Dedifferentiated amniotic fluid mesenchymal stem cell (primary cell): ENCODE measurements around the gene CHD1.
A peak's percentile ranks its signal among the peaks of the same experiment; 100 is the strongest.

Experiments used
- DNase-seq: peaks from one replicate; pipeline ENCODE4 v3.0.0-alpha.2; 2016; ENCODE audit errors: extremely low spot score

Gene CHD1

DNA sequence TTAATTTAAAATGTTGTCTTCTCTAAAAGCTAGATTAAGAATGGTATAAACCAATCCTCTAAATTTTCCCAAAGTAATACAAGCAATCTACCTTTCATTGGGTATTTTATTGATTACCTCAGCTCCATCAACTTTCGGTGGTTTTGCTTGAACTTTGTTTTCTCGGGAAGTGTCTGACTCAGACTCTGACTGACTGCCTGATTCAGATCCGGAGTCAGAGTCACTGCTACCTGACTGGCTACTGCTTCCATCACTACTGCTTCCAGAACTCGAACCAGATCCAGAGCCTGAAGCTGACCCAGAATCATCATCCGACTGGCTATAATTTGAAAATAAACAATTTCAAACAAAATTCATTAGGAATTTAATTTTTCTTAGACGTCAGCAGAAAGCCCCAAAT lies 24.0 kb downstream of the CHD1 start:
- DNase-seq = no peak

DNA sequence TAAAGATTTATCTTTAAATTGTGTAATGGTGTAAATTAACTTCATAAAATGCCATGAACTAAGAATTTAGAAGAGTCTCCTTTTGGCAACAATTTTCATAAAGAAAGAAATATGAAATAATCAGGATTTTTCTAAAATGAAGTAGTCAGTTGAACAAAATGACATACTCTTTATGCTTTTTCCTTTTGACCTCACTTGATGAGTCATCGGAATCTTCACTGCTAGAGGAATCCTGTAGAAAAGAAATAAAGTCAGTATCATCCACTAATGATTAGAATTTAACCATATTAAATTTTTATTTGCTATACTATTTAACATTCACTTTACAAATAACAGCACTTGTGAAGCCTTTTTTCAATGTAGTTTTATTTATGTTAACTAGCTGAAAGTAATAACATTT lies 26.1 kb downstream of the CHD1 start:
- no peak for DNase-seq

DNA sequence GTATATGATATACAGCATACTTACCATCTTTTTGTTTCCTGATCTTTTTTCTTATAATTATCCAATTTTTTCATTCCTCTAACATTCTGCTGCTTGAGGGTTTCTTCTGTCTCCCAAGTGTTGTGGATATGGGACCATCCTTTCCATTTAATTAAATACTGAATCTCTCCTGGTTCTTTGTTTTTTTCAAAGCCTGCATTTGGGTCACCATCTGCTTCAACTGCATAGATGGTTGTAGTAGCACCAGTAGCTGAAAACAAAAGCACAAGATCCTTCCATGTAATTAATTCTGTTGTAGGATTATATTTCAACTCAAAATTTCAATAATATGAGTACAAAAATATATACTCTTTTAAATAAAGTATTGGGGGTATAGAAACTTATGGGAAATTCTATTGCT lies 29.4 kb downstream of the CHD1 start:
- DNase-seq = no peak

DNA sequence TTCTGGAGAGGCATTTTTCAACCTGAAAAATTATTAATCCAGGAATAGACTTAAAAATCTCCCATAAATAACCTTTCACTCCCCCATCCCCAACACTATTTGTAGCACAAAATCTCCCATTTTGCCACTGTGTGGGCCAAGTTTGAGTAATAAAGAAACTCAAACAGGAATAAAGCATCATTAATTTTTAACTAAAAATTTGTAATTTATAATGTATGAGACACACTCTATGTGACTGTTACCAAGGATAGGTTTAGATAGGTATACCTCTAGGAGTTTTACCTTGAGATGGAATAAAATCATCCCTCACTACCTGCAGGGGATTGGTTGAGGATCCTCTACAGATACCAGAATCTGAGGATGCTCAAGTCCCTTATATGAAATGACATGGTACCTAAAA lies 30.1 kb downstream of the CHD1 start:
- DNase-seq = no peak

DNA sequence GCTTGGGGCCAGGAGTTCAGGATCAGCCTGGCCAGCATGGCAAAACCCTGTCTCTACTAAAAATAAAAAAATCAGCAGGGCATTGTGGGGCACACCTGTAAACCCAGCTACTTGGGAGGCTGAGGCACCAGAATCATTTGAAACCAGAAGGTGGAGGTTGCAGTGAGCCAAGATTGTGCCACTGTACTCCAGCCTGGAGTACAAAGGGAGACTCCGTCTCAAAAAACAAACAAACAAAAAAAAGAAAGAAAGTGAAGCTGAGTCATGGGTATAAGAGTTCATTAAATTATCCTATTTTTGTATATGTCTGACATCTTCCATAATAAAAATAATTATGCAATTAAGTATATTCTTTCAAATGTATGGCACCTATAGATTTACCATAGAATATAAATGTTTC lies 37.2 kb downstream of the CHD1 start:
- no peak for DNase-seq

DNA sequence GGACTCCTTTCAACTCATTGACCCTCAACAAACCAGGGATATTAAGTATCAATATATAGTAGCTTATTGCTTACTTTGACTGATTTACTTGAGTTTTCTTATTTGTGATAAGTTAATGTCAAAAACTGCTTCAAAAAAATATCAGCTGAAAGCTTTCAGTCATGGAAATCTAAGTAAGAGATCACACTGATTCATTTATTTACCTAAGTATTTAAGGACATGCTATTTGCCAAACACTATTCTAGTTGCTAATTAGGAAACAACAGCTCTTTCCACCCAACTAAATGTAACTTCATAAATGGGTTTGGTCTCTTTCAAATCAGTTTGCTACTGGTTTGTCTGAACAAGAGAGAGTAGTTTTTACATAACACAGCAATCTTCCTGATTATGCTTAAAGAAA lies 48.2 kb downstream of the CHD1 start:
- no peak for DNase-seq

DNA sequence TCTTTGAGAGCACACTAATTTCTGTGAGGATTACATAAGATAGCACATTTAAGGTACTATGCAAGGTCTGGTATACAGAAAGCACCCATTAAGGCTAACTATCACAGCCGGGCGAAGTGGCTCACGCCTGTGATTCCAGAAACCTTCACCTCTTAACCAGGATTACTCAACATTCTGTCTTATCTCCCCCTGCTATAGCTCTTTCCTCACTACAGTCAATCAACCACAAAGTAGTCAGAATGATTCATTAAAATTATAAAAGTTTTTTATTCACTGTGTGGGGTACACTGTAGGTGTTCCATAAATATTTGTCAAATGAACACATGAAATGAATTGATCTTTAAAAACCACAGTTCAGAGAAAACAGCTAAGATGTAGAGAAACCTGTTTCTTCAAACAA lies 48.7 kb downstream of the CHD1 start:
- DNase-seq = no peak

DNA sequence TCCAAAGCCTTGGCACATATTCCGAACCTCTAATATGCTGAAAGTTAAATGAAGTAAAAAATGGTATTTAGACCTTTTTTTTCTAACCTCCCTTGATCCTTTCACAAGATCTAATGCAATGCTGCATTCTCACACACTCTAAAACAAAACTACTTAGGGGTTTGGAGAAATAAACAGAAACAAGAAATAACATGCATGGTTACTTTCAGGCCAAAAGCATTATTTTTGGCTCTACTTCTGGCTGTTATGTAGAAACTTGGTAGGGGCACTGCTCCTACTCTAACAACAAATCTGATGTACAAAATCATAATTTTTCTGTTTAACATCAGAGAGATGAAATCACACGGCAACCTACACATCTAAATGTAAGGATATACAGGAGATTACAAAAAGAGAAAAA lies 51.2 kb downstream of the CHD1 start:
- DNase-seq = no peak

DNA sequence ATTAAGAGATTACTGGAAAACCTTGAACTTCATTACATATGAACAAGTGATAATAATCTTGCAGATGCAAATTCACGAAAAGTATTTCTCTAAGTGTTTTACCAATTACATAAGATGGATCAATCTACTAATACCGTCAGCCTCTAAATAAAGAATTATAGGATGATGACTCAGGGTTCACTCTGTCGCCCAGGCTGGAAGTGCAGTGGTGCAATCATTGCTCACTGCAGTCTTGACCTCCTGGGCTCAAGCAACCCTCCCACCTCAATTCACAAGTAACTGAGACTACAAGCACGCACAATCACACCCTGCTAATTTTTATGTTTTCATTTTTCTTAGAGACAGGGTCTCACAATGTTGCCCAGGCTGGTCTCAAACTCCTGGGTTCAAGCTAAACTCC lies 56.1 kb downstream of the CHD1 start:
- no peak for DNase-seq

DNA sequence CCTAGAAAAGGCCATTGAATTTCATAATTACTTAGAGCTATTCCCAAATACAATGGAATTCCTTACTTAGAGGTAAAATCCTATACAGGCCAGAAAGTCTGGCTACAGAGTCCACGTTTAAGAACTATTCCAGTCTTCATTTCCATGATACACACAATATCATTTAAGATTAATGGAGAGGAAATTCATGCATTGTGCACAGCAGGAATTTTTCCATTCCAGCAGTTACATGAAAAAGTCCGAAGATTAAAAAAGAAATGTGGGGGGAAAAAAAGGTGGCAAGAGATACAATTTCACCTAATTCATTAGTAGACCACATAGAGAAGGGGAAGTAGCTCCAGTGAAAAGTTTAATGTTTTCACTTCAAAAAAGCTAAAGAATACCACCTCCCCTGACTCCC lies 63.1 kb downstream of the CHD1 start:
- DNase-seq = no peak

DNA sequence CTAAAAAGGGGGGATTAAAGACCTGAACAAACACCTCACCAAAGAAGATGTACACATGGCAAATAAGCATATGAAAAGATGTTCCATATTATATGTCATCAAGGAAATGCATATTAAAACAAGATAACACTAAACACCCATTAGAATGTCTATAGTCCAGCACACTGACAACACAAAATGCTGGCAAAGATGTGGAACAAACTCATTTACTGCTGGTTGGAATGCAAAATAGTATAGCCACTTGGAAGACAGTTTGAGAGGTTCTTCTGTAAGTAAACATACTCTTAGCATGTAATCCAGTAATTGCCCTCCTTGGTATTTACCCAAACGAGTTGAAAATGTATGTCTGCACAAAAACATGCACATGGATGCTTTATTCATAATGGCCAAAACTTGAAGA lies 81.8 kb downstream of the CHD1 start:
- no peak for DNase-seq

DNA sequence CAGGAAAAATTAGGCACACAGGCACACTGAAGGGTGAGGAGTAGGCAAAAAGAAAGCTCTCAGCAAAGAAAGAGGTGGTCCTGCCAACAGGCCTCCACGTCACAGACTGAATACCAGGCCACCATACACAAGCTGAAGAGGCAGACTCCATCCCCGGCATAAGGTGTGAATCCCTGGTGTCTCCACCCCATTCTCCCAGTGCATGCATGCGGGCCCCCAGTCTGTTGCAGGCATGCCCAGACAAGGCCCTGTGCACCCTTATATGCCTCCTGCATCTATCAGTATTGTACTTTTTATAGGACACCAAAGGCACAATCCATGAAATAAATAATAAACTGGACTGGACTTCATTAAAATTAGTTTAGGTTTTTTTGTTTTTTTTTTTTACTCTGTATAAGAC lies 82.3 kb downstream of the CHD1 start:
- no peak for DNase-seq

DNA sequence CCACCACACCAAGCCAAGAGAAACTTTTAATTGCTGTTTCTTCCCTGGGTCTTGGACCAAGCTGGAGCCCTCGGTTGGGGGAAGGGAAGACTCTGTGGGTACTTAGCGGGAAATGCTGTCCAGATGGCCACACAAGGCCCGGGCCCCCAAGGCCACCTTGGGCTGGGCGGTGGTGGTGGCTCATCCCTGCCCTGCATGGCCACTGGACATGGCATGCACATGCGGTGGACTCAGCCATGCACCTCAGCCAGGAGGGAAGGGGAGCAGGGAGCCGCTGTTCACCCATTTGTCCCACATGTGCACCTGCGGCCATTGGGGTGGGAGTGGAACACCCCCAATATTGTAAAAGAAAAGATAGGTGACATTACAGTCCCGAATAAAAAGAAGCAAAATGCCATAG lies 82.9 kb downstream of the CHD1 start:
- DNase-seq = no peak

DNA sequence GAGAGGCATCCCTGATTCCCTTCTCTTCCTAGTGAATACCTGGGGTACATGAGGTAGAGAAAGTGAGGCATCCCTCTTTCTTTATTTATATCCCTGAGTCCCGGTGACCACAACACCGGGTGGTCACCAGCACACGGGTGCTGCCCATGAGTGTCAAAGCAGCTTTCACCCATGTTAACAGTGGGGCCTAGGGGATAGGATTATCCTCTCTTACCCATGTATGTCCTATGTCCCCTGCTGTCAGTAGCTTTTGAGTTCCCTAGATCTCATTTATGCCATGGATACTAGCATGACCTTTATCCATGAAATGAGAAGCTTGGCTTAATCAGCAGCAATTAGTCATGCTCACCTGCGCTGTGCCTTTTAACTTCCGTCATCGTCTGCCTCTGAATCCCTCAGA lies 83.9 kb downstream of the CHD1 start:
- DNase-seq = no peak

DNA sequence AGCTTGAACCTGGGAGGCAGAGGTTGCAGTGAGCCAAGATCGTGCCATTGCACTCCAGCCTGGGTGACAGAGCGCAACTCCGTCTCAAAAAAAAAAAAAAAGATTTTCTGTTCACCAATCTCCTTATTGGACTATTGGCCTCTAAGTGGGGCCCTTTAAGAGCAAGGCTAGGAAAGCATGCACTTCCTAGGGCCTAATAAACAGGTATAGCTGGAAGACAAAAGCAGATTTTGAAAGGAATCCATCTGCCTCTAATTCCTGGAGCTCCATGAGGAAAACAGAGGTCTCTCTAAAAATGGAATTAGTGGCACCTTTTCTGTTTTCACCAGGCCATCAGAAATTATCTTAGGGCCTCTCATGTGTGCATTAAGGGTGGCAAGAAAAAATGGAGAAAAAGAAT lies 85.3 kb downstream of the CHD1 start:
- DNase-seq = no peak

DNA sequence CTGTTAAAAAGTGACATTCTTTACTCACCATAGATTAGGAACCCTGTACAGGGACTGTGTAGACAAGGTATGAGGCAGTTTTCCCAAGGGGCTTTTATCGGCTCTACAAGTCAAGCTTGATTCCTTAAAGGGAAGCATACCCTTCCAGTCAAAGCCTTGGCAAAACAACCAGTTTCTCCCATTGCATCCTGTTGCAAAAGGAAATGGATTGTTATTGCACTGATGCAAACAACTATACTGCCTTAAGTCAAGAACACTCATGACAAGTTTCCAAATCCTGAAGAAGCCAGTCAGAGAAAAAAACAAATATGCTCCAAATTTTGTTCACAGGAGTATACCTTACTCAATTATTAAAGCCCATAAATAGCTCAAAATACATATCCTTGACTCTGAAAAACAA lies 87.9 kb downstream of the CHD1 start:
- DNase-seq = no peak

DNA sequence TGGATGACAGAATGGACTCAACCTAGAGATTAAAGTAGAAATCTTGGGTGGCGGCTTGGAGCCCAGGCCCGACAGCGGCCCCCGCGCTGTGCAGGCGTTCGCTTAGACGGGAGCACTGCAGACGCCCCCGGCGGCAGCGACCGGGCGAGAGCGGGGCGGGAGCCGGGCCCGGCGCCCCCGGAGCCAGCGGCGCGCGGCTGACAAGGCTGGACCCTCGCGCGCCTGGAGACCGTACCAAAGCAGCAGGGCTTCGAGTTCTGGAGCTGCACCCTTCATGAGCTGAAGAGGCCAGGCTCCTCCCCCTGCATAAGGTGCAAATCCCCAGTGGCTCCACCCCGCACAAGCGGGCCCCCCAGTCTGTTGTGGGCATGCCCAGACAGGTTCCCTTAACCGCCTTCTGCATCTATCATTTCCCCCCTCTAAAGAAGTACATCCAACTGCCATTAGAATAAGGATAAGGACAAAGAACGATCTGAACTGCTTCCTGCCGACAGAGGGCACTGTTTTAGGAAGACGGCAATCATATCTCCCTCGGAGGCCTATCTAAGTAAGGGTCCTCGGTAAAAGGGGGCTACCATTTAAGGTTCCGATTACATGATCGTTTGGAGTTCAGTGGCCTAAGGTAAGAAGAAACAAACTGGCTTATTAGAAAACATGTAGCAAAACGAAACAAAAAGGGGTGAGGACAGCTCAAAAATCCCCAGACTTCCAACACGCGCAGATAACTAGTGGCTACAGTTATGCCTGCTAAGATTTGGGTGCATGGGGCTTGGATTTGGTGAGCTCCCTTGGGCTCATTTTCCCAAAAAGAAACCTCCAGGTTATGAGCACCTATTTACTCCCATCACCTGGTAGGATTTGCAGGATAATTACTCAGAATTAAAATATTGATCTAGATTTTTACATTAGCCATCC lies 89.1 kb downstream of the CHD1 start:
- no peak for DNase-seq

DNA sequence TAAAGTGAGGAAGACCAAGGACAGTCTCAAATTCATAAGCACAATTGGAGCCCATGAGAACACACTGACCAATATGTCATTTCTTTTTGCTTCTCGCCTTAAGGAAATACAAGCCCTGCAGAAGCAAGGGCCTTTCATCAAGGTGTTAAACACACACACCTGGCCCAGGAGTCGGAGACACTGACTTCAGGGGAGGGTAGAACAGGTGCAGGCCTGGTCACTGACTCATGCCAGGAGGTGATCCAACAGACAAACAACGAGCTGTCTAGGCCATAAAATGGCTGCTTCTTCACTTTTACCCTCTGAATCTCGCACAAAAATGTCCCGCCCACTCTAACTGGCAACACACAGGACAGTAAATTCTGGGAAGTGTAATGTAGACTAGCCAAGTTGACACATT lies 92.6 kb downstream of the CHD1 start:
- DNase-seq = no peak

DNA sequence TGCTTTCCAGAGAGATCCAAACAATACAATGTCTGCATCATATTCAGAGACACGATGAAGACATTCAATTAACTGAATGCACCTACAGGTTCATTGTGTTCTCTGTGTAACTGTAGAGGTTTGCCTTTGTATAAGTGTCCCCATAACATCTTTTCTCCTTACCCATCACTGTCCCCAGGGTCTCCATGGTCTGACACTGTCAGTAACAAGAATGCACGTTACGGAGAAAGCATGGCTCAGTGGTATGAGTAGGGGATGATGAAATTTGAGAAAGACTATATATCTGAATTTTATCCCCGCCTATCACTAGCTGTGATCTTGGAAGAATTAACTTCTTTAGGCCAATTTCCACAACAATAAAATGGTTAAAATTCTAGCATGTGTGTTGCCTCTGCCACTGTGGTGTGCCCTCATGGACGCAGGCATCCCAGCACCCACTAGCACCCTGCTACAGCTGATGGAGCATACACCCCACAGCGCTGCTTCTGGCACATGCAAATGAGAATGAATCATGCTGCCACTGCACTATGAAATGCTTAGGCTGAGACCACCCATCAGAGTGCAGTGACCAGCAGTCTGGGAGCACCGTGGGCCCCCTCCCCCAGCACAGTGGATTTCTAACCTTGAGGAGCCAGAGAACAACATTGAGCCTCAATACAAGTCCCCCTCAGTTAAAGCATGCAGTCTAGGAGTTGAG lies 101.1 kb downstream of the CHD1 start:
- DNase-seq = no peak

DNA sequence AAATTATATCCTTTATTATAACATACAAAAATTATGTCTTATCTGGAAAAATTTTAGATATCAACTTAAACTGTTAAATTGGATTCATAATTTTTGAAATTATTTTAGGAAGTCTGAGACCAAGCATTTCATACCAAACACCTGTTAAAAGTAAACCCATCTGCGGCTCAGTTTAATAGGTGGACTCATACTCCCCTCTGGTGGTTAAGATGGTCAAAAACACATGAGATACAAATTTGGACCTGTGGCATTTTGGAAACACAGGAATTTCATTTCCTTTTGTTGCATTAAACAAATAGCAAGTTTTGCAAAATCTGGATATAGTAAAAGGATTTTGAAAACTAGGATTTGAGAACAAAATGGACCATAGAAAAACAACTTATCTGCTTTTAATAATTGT lies 101.6 kb downstream of the CHD1 start:
- DNase-seq = peak; percentile 50

DNA sequence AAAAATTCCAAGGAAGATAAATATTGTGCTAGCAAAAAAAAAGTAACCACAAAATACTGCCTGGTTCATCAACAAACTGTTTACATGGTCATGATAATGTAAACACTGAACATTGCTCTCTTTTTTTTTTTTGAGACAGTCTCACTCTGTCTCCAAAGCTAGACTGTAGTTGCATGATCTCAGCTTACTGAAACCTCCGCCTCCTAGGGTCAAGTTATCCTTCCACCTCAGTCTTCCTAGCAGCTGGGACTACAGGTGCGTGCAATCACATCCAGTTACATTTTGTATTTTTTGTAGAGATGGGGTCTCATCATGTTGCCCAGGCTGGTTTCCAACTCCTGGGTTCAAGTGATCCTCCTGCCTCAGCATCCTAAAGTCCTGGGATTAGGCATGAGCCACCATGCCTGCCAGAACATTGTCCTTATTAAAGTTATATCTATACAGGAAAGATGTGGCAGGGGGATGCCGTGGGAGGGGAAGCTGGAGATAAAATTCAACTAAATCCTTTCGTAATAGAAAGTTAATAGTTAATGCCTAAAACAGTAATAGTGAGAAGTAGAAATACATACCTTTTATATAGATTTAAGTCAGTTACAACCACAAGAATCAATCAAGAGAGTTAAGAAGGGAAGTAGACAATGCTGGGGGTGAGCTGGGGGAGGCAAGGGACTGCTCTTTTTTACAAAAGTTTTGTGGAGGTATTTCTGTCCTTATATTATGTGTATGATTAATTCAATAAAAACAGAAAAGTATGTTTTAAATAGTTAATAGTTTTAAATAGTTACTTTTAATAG lies 103.0 kb downstream of the CHD1 start:
- no peak for DNase-seq

DNA sequence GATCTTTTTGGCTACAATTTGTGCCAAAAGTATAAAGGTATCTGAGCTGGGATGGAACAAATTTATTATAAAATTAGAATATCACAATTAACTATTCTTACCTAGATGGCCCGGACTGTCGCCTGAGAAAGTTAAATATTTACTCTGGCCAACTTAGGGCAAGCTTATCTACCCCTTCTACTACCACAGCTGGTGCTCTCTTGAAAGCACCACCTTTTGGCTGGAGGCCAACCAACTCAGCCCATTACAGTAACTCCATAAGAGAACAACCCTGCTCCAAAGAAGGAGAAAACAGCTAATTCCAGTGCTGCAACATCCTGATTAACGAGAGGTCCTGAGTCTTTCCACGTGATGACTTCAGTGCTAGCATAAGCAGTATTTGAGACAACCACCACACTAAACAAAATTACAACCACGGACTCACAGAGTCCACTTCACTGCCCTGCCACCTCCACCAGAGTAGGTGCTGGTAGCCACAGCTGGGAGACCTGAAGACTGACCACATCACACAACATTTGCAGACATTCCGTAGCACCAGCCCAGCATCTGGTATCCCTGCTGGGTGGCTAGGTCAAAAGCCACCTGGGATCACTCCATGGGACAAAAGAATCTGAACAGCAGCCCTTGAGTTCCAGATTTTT lies 112.1 kb downstream of the CHD1 start:
- DNase-seq = no peak
